GM12892 (cell line): ENCODE measurements around the gene DHRS4L2.
"Not testable (repeated sequence)": the region's sequence is repeated elsewhere in the genome, so short reads cannot be mapped to it uniquely, and the experiment has no call there.

ENCODE experiments used
- POLR2A ChIP-seq: IDR thresholded peaks from 2 replicates; pipeline ENCODE4 v1.6.1; 2011; ENCODE audit warnings: low read depth, low read length, control low read depth
- POLR2AphosphoS5 ChIP-seq: IDR thresholded peaks from 2 replicates; pipeline ENCODE4 v1.6.1; 2011; ENCODE audit warnings: low read depth, low read length, control low read depth
- TAF1 ChIP-seq: IDR thresholded peaks from 2 replicates; pipeline ENCODE4 v1.6.1; 2011; ENCODE audit warnings: low read depth, mild to moderate bottlenecking, control low read depth, low read length, borderline replicate concordance

DNA sequence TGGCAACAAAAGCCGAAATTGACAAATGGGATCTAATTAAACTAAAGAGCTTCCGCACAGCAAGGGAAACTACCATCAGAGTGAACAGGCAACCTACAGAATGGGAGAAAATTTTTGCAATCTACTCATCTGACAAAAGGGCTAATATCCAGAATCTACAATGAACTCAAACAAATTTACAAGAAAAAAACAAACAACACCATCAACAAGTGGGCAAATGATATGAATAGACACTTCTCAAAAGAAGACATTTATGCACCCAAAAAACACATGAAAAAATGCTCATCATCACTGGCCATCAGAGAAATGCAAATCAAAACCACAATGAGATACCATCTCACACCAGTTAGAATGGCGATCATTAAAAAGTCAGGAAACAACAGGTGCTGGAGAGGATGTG lies 41.0 kb downstream of the DHRS4L2 start:
- TF ChIP-seq POLR2A, POLR2AphosphoS5, TAF1: not testable (repeated sequence)
